Astrocyte of the hippocampus (primary cell): ENCODE data around the gene IRF5.
A peak's percentile ranks its signal among the peaks of the same experiment; 100 is the strongest.
"Not testable (repeated sequence)": the region's sequence is repeated elsewhere in the genome, so short reads cannot be mapped to it uniquely, and the experiment has no call there.

ENCODE experiments used
- DNase-seq: peaks from one replicate; pipeline ENCODE4 v3.0.0; 2011; ENCODE audit warnings: low read depth, low spot score

Gene IRF5

GRCh38 chr7:128938544-128939074, 882 bp downstream of the IRF5 start:
- peak; percentile 26 for DNase-seq

DNA sequence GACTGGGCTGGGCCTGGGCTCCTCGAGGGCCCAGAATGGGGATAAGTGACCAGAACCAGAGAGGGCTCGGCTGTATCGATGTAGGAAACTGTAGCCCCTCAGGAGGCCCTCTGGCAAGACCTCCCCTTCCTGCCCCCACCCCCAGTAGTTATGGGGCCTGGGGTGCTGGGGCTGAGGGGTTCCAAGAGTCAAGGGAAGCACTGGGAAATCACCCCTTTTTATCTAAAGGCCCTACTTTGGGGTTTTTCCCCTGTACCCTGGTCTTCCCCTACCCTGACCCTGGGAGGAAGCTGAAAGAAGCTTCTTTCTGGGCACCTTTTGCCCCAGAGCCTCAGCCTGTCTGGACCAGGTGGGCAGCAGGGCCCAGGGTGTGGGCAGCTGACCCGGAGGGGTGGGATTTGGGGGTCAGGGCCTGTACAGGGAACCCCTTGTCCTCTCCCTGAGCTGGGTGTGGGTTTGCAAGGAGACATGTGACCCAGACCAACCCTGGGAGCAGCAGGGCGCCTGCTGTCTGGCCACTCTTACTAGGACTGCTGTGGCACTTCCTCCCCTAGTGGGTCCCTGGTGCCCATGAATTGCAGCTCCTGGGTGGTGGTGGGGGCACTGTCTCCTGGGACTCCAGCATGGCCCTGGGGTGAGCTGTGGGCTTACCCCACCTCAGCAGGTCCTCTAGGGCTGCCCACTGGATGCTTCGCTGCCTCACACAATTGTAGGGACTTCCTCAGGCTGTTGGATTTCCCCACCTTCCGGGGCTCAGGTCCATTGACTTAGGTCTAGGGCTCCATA, 1.5 kb downstream of the IRF5 start:
- no peak for DNase-seq

DNA sequence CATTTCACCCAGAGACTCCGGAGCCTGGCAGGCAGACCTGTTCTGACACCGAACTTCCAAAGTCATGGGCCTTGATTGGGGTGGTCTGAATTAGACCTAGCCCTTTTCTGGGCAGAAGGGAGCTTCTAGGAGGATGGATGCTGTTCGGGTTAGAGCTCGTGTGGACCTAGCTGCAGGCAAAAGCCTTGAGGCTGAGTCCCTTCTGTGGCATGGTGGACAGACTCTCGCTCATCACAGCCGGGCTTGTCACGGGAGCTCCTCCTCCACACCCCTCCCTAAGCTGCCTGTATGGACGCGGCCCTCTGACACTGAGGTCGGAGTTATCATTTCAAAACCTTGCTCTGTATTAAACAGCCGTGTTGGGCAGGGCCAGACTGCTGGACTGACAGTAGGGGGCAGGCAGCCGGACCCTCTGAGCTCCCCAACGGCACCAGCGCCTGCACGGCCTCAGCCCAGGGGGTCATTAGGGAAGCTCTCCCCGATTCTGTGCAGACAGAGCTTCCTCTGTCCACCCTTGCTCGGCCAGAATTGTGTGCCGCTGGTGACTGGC, 2.2 kb downstream of the IRF5 start:
- DNase-seq, result no peak

DNA sequence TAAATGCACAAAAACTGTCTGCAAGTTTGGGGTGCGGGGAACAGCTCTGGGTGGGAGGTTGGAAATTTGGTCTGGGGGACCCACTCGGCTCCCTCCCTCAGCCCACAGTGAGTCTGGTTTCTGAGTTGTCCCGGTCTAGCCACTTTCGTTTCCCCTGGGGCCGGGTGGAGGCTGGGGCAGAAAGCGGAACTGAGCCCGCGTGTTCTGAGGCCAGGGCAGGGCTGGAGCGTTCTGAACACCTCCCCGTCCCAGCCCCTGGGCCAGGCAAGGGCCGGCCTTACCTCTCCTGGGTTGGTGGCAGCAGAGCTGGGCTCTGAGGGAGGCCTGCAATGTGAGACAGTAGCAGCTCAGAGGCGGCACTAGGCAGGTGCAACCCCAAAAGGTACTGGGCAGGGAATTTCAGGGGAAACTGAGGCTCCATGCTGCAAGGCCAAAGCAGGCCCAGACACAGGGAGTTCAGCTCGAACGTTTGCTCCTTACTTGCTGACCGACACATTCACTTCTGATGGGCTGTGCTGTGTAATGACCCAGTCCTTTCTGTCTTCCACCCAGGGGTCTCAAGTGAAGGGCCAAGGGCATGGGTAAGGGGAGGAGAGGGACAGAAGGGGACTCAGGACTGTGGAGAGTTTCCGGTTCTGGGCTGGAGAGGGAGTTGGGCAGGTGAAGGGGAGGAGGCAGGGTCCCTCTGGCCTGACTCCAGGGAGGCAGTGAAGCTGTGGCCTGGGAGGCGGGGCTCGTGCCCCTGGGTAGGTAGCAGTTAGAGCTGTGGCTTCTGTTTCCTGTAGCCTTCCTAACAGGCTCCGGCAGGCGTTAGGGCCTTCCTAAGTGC, 3.0 kb downstream of the IRF5 start:
- no peak for DNase-seq

GRCh38 chr7:128941323-128941890, 3.7 kb downstream of the IRF5 start:
- no peak for DNase-seq

- DNase-seq, result no peak
These were observed 4.3 kb downstream of the IRF5 start for GRCh38 chr7:128941946-128942526.

DNA sequence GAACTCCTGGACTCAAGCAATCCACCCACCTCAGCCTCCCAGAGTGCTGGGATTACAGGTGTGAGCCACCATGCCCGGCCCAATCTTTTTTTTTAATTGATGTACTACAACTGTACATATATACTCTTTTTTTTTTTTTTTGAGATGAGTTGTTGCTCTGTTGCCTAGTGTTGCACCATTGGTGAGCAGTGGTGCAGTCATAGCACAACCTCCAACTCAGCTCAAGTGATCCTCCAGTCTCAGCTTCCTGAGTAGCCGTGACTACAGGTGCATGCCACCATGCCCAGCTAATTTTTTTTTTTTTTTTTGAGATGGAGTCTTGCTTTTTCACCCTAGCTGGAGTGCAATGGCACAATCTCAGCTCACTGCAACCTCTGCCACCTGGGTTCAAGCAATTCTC, 5.5 kb downstream of the IRF5 start:
- DNase-seq, result not testable (repeated sequence)

DNA sequence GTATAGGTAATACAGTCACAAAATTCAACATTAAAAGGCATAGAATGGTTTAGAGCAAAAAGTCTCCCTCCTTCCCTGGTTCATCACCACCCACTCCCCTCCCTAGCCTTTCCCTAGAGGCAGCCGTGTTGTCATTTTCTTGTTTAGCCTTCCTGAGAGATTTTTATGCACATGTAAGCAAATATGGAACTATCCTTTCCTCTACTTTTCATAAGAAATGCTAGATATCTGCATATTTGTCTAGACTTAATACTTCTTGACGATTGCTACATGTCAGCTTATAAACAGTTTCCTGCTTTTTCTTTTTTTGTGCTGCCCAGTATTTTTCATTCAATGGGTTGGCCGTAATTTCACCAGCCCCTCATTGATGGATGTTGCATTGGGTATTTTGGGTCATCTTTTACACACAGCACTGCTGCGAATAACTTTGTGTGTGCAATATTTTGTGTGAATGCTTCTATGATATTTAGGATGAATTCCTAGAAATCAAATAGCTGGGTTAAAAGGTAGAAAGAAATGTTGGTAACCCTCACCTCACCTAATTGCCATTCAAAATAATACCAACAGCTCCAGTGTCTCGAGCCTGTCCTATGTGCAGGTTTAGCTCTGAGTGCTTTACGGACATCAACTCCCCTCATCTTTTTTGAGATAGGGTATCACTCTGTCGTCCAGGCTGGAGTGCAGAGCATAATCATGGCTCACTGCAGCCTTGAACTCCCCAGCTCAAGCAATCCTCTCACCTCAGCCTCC, 6.9 kb downstream of the IRF5 start:
- DNase-seq, result no peak

- no peak for DNase-seq
These were observed 8.1 kb downstream of the IRF5 start for GRCh38 chr7:128945668-128946366.

GRCh38 chr7:128946936-128947830, 9.5 kb downstream of the IRF5 start:
- DNase-seq, result no peak

GRCh38 chr7:128947854-128948253, 10.1 kb downstream of the IRF5 start:
- DNase-seq, result no peak

DNA sequence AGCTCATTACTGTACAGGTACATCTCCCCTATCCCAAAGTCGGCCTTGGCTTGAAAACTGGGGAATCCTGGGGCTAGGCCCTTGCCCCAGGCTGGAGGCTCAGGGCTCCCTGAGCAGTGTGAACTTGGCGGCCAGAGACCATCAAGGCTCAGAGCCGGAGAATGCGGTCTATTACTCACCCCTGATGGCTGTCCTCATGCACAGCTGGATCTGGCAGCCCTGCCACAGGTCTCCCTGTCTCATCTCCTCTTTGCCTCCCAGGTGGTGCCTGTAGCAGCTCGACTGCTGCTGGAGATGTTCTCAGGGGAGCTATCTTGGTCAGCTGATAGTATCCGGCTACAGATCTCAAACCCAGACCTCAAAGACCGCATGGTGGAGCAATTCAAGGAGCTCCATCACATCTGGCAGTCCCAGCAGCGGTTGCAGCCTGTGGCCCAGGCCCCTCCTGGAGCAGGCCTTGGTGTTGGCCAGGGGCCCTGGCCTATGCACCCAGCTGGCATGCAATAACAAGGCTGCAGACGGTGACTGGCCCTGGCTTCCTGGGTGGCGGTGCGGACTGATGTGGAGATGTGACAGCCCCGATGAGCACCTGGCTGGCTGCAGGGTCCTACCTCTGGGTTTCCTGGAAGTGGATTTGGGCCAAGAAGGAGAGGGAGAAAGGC, 10.7 kb downstream of the IRF5 start:
- DNase-seq, result no peak

DNA sequence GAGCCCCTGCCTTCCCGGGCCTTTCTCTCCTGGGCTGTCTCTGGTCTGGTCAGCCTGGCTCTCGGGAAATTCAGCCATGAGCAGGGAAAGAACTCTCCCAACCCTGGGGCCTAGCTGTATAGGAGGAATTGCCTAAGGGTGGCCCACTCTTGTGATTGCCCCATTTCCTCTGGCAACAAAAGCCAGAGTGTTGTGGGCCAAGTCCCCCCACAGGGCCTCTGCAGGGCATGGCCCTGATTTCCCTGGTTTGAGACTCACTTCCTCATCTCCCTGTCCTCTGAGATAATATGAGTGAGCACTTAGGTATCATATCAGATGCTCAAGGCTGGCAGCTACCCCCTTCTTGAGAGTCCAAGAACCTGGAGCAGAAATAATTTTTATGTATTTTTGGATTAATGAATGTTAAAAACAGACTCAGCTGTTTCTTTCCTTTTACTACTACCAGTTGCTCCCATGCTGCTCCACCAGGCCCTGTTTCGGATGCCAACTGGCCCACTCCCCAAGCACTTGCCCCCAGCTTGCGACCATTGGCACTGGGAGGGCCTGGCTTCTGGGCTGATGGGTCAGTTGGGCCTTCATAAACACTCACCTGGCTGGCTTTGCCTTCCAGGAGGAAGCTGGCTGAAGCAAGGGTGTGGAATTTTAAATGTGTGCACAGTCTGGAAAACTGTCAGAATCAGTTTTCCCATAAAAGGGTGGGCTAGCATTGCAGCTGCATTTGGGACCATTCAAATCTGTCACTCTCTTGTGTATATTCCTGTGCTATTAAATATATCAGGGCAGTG, 11.4 kb downstream of the IRF5 start:
- DNase-seq, result no peak

DNA sequence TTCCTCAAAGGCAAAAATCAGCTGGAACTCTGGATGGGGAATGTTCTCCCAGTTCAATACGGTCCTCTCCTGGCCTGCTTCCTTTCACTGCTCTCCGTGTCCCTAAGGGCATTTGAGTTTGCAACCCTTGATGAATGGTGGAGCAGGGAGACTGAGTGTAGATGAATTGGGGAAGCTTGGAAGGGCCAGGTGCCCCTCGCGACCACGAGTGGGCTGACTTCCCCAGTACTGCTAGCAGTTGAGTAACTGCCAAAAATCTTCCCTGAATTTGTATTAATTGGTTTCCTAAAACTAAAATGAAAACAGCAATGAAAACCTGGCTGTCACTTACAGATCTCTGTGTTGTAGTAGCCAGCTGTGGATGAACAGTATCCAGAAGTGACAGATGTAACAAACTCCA, 13.6 kb downstream of the IRF5 start:
- DNase-seq, result no peak

DNA sequence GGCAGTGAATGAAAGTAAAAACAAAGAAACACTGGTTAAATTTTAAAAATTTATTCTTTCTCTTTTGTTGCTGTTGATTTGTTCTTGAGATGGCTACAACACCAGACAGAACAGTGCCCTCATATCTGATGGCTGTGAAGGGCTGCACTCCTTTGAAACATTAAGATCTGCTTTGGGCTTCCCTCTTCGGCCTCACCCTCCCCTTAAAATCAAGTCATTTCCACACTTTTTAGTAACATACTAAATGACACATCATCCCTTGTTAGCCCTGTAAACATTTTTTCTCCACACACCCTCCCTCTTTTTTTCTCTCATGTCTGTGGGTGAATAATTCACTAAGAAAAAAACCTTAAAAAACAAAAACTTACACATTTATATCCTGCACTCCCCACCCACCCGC, 16.4 kb downstream of the IRF5 start:
- DNase-seq, result no peak

DNA sequence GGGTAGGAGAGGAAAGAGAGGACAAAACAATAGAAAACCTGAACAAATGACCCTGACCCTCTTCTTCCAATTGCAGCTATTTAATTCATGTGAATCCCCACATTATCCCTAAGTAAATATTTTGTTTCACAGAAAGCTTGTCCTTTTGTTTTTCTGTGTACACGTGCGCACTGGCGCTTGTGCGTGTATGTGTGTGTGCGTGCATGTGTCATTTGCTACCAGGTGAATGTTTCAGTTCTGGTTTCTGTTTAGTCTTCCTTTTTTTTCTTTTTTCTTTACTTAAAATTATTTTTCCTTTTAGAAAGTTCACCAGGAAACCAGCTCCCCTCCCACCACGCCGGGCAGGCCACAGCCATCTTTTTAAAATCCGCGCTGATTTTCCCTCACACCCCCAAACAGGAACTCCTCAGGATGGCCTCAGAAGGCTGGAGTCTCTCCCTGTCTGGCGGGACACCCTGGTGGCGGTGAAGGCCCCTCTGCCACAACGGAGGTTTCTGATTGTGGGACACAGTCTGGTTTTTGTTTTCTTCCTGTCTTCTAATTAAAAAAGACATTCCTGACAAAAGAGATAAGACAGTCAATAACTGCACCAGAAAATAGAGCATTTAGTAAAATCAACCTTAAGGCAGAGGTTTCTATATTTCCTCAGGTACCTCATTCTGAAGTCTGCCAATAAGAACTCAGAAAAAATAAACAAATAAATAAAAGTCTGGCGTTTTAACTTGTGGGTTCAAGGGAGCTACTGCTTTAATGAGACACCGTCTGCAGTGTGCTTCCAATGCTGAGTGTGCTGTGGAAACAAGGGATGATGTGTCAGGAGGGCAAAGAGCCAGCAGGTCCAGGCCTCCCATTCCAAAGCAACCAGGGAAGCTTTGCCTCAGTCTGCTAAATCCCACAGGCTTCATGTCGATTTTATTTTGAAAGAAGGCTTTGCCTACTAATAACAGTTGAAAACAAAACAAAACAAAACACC, 17.4 kb downstream of the IRF5 start:
- peak; percentile 90 for DNase-seq

- DNase-seq, result no peak
These were observed 18.3 kb downstream of the IRF5 start for GRCh38 chr7:128955981-128956380.
